Erythroblast (primary cell): ENCODE results near the gene LDAH.
"Not testable (repeated sequence)": the region's sequence is repeated elsewhere in the genome, so short reads cannot be mapped to it uniquely, and the experiment has no call there.

Source experiments
- DNase-seq, 2 experiments: peaks; one replicate each; lab custom pipeline; 2025; lab: John Stamatoyannopoulos, UW
- GATA1 ChIP-seq: IDR thresholded peaks from 2 replicates; pipeline ENCODE4 v1.6.1; 2011; ENCODE audit warnings: low read depth, mild to moderate bottlenecking, control low read depth, low read length, moderate library complexity
- POLR2A ChIP-seq: IDR thresholded peaks from 2 replicates; pipeline ENCODE4 v1.6.1; 2011; ENCODE audit warnings: mild to moderate bottlenecking, low read length

The LDAH gene

GRCh38 chr2:20723543-20723942 is 99.4 kb downstream of the LDAH start:
- no peak for TF ChIP-seq GATA1
- TF ChIP-seq POLR2A = no peak
- DNase-seq = no peak

- TF ChIP-seq GATA1 = no peak
- no peak for TF ChIP-seq POLR2A
- DNase-seq = no peak
Measured at GRCh38 chr2:20722592-20723240, 100.2 kb downstream of the LDAH start.

- no peak for DNase-seq
- TF ChIP-seq POLR2A (no peak), GATA1 (no peak)
Measured at GRCh38 chr2:20717641-20718040, 105.3 kb downstream of the LDAH start.

GRCh38 chr2:20716164-20716563 is 106.7 kb downstream of the LDAH start:
- not testable (repeated sequence) for DNase-seq

- DNase-seq = not testable (repeated sequence)
Measured at GRCh38 chr2:20714412-20714811, 108.5 kb downstream of the LDAH start.

- DNase-seq = not testable (repeated sequence)
Measured at GRCh38 chr2:20713585-20713984, 109.3 kb downstream of the LDAH start.

- DNase-seq = not testable (repeated sequence)
Measured at GRCh38 chr2:20711641-20712040, 111.3 kb downstream of the LDAH start.

GRCh38 chr2:20707601-20708000 is 115.3 kb downstream of the LDAH start:
- no peak for DNase-seq
- TF ChIP-seq GATA1 (no peak), POLR2A (no peak)

GRCh38 chr2:20706786-20707185 is 116.1 kb downstream of the LDAH start:
- DNase-seq = no peak
- TF ChIP-seq POLR2A (no peak), GATA1 (no peak)

- no peak for DNase-seq
- TF ChIP-seq POLR2A (no peak), GATA1 (no peak)
Measured at GRCh38 chr2:20706217-20706616, 116.7 kb downstream of the LDAH start.

- TF ChIP-seq POLR2A (no peak), GATA1 (no peak)
- no peak for DNase-seq
Measured at GRCh38 chr2:20704886-20705285, 118.0 kb downstream of the LDAH start.

- TF ChIP-seq POLR2A = no peak
- no peak for DNase-seq
Measured at GRCh38 chr2:20702563-20702962, 120.3 kb downstream of the LDAH start.

GRCh38 chr2:20698916-20699613 is 123.8 kb downstream of the LDAH start:
- no peak for TF ChIP-seq GATA1
- no peak for TF ChIP-seq POLR2A
- DNase-seq = no peak

- TF ChIP-seq GATA1 (no peak), POLR2A (no peak)
- DNase-seq = no peak
Measured at GRCh38 chr2:20697322-20697934, 125.5 kb downstream of the LDAH start.

- no peak for DNase-seq
- TF ChIP-seq POLR2A (no peak), GATA1 (no peak)
Measured at GRCh38 chr2:20696366-20696765, 126.5 kb downstream of the LDAH start.

- no peak for TF ChIP-seq POLR2A
- no peak for TF ChIP-seq GATA1
- no peak for DNase-seq
Measured at GRCh38 chr2:20693317-20693716, 129.6 kb downstream of the LDAH start.
